Stimulated activated memory B cell treated with anti-CD40 and anti-IgM and Interleukin-4, amounts not matched to agents 10 μg/mL and 1 μg/mL and 100 μg/mL, for 72 hours (primary cell): ENCODE measurements around the gene CNN3.

Source experiments
- ATAC-seq: fragments of 150-1000 bp; cut with Tn5 transposase; 2 replicates; pipeline ENCODE4 v1.10.0; 2021
- H3K27ac Mint-ChIP-seq: one replicate; pipeline ENCODE4 v1.8.0; 2022; ENCODE audit warnings: mild to moderate bottlenecking, mixed read lengths
- H3K27me3 Mint-ChIP-seq: one replicate; pipeline ENCODE4 v1.8.0; 2022; ENCODE audit warnings: mixed read lengths
- H3K36me3 Mint-ChIP-seq: one replicate; pipeline ENCODE4 v1.8.0; 2022; ENCODE audit warnings: mixed read lengths
- H3K4me1 Mint-ChIP-seq: one replicate; pipeline ENCODE4 v1.8.0; 2022; ENCODE audit warnings: mixed read lengths
- H3K4me3 Mint-ChIP-seq: one replicate; pipeline ENCODE4 v1.8.0; 2022; ENCODE audit warnings: mild to moderate bottlenecking, moderate library complexity, mixed read lengths
- H3K9me3 Mint-ChIP-seq: one replicate; pipeline ENCODE4 v1.8.0; 2022; ENCODE audit warnings: mixed read lengths

The CNN3 gene

GRCh38 chr1:94895518-94895917 lies 31.4 kb downstream of the CNN3 start:
- Mint-ChIP-seq H3K4me1 (no peaks in the 10 kb centered on the region), H3K9me3 (no peaks in the 10 kb centered on the region), H3K27me3 (peaks cover 1% of the 10 kb centered on the region), H3K4me3 (no peak overlapping the region), H3K36me3 (no peaks in the 10 kb centered on the region), H3K27ac (no peak overlapping the region)
- no peak for ATAC-seq

DNA sequence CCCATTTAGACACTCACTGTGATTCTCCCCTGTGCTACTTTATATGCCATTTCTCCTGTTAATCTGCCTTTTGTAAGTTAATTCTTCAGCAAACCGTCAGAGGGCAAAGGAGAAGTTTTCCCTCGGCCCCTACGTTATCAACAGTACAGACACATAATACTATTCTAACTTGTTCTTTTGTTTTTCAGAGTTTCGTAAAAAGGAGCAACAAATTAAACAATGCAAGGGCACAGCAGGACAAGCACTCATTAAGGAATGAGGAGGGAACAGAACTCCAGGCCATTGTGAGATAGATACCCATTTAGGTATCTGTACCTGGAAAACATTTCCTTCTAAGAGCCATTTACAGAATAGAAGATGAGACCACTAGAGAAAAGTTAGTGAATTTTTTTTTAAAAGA lies 32.3 kb downstream of the CNN3 start:
- H3K4me3 Mint-ChIP-seq, result no peak overlapping the region
- no peak for ATAC-seq
- H3K27me3 Mint-ChIP-seq, result peaks cover 8% of the 10 kb centered on the region
- no peak overlapping the region for H3K27ac Mint-ChIP-seq
- no peaks in the 10 kb centered on the region for H3K4me1 Mint-ChIP-seq
- no peaks in the 10 kb centered on the region for H3K9me3 Mint-ChIP-seq
- no peaks in the 10 kb centered on the region for H3K36me3 Mint-ChIP-seq

GRCh38 chr1:94892604-94893254 lies 34.2 kb downstream of the CNN3 start:
- peaks cover 8% of the 10 kb centered on the region for H3K27me3 Mint-ChIP-seq
- H3K27ac Mint-ChIP-seq, result no peak overlapping the region
- H3K36me3 Mint-ChIP-seq, result no peaks in the 10 kb centered on the region
- H3K9me3 Mint-ChIP-seq, result no peaks in the 10 kb centered on the region
- no peak overlapping the region for H3K4me3 Mint-ChIP-seq
- ATAC-seq, result no peak
- no peaks in the 10 kb centered on the region for H3K4me1 Mint-ChIP-seq

DNA sequence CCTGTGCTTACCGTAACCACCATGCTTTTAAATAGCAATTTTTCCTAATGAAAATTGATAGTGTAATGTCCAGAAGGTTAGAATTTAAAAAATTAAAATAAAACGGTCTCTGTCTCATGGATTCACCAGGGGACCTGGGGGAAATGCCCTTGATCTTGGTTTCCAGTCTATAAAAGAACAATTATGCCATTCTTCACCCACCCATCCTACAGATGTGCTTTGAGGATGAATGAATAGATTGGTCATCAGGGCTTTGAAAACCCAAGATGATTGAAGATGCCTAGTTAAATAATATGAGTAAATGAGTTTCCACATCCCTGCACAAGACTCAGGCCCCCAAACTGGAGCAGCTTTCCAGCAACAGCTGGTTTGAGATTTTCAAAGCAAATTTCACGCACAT lies 38.7 kb downstream of the CNN3 start:
- Mint-ChIP-seq H3K9me3 (no peaks in the 10 kb centered on the region), H3K27ac (no peak overlapping the region), H3K4me3 (no peak overlapping the region), H3K36me3 (no peaks in the 10 kb centered on the region), H3K27me3 (peaks cover 8% of the 10 kb centered on the region), H3K4me1 (peaks cover 9% of the 10 kb centered on the region)
- no peak for ATAC-seq

- Mint-ChIP-seq H3K36me3 (no peaks in the 10 kb centered on the region), H3K9me3 (no peaks in the 10 kb centered on the region), H3K27me3 (peaks cover 8% of the 10 kb centered on the region), H3K27ac (no peak overlapping the region), H3K4me3 (no peak overlapping the region), H3K4me1 (peaks cover 12% of the 10 kb centered on the region)
- ATAC-seq, result no peak
Measured at GRCh38 chr1:94887603-94888171, 39.2 kb downstream of the CNN3 start.

DNA sequence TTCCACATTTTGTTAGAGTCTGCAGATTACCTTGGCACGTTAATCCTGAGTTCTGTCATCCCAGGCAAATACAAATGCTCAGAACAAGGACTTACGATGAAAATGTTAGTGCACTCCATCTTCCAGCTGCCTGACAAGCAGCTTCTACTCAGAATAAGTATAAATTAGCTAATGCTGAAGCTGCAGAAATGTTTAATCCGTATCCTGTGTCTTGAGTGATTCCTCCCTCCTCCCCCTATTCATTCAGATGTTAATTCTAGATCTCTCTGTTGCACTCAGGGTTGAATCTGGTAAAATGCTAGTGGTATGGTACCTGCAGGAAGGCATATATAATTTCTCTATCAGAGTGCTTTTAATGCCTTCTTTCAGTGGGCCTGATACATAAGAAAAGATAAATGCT lies 39.8 kb downstream of the CNN3 start:
- Mint-ChIP-seq H3K27me3 (peaks cover 8% of the 10 kb centered on the region), H3K36me3 (no peaks in the 10 kb centered on the region), H3K9me3 (no peaks in the 10 kb centered on the region), H3K4me1 (peaks cover 12% of the 10 kb centered on the region), H3K27ac (no peak overlapping the region), H3K4me3 (no peak overlapping the region)
- no peak for ATAC-seq

DNA sequence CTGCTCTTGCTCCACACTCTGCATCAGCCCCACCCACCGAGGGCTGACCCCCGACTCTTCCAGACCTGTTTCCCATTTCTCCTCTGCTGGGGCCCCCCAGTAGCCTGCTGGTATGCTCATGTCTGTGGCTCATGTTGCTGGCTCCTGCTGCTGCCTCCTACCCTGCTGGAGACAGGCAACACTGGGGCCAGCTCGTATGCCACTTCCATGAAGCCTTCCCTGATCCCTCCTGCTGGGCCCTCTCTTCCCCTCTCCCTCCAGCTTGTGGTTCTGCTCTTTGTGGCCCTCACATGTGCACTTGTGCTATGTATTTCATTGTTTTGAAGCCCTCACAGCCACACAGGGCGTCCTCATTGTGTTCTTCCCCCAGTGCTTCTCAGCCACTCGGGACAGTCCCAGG lies 40.5 kb downstream of the CNN3 start:
- H3K4me1 Mint-ChIP-seq, result peaks cover 12% of the 10 kb centered on the region
- H3K36me3 Mint-ChIP-seq, result no peaks in the 10 kb centered on the region
- no peak for ATAC-seq
- H3K27me3 Mint-ChIP-seq, result peaks cover 8% of the 10 kb centered on the region
- H3K4me3 Mint-ChIP-seq, result no peak overlapping the region
- H3K27ac Mint-ChIP-seq, result no peak overlapping the region
- no peaks in the 10 kb centered on the region for H3K9me3 Mint-ChIP-seq

- Mint-ChIP-seq H3K4me1 (peaks cover 12% of the 10 kb centered on the region), H3K27ac (no peak overlapping the region), H3K36me3 (no peaks in the 10 kb centered on the region), H3K4me3 (no peak overlapping the region), H3K9me3 (no peaks in the 10 kb centered on the region), H3K27me3 (no peaks in the 10 kb centered on the region)
- ATAC-seq, result no peak
Measured at GRCh38 chr1:94884507-94884906, 42.4 kb downstream of the CNN3 start.

- Mint-ChIP-seq H3K4me1 (peaks cover 12% of the 10 kb centered on the region), H3K27ac (no peak overlapping the region), H3K36me3 (no peaks in the 10 kb centered on the region), H3K4me3 (no peak overlapping the region), H3K9me3 (no peaks in the 10 kb centered on the region), H3K27me3 (no peaks in the 10 kb centered on the region)
- no peak for ATAC-seq
Measured at GRCh38 chr1:94884106-94884505, 42.8 kb downstream of the CNN3 start.

- no peak overlapping the region for H3K4me3 Mint-ChIP-seq
- no peak for ATAC-seq
- H3K9me3 Mint-ChIP-seq, result no peaks in the 10 kb centered on the region
- H3K36me3 Mint-ChIP-seq, result no peaks in the 10 kb centered on the region
- H3K27ac Mint-ChIP-seq, result peak overlapping the region; percentile 7
- peaks cover 12% of the 10 kb centered on the region for H3K4me1 Mint-ChIP-seq
- H3K27me3 Mint-ChIP-seq, result peaks cover under 1% of the 10 kb centered on the region
Measured at GRCh38 chr1:94883691-94884090, 43.2 kb downstream of the CNN3 start.

DNA sequence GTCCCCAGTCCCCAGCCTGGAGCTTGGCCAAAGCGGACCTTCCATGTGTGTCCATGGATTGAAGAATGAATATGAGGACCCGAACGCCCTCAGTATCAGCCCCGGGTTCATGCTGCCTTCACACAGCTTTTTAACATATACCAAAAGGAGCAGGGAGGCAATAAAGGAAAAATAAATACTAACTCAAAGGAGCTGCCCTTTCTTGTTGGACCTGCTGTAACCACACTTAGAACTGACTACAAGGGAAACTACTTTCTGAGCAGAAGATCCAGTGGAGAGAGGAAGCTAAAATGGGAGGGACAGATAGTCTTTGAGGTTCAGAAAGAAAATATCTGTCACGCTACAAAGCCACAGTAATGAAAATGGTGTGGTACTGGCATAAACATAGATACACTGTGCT lies 48.6 kb downstream of the CNN3 start:
- H3K4me1 Mint-ChIP-seq, result peaks cover 5% of the 10 kb centered on the region
- H3K36me3 Mint-ChIP-seq, result no peaks in the 10 kb centered on the region
- no peak overlapping the region for H3K4me3 Mint-ChIP-seq
- ATAC-seq, result no peak
- H3K27me3 Mint-ChIP-seq, result peaks cover 40% of the 10 kb centered on the region
- no peaks in the 10 kb centered on the region for H3K9me3 Mint-ChIP-seq
- H3K27ac Mint-ChIP-seq, result no peak overlapping the region

DNA sequence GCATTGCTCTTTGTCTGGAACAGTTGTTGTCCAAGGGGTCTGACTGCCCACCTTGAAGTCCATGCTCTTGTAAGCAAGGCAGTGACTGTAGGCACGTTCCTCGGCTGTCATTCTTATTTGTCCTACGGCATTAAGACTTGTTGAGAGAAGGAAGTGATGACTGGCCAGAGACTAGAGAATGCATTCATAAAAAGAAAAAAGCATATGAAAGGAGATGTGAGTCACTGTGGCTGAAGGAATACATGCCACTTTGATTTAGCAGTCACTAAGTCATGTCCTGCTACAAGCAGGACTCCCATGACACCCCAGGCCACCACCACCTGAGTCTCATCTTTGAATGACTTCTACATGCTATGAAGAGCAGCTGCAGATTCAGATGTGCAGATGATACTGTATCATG lies 50.5 kb downstream of the CNN3 start:
- H3K4me3 Mint-ChIP-seq, result no peak overlapping the region
- H3K9me3 Mint-ChIP-seq, result no peaks in the 10 kb centered on the region
- H3K27ac Mint-ChIP-seq, result no peak overlapping the region
- no peaks in the 10 kb centered on the region for H3K4me1 Mint-ChIP-seq
- no peaks in the 10 kb centered on the region for H3K36me3 Mint-ChIP-seq
- no peak for ATAC-seq
- H3K27me3 Mint-ChIP-seq, result peaks cover 41% of the 10 kb centered on the region

DNA sequence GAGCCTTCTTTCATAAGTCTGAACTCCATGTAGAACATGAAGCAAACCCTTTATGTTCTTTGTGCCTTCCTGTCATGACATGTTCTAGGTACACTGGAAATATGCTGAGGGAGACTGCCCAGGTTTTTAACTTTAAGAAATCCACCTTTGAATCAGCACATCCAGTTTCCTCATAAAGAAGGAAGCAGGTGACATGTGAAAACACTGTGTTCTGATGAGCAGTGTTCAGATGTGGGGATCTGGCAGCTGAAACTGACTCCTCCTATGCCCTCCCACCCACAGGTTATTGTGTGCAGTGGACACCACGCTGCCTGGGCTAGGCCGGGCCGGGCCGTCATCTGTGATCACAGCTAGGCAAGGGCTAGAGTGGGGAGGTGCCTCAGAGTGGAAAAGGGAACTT lies 51.1 kb downstream of the CNN3 start:
- Mint-ChIP-seq H3K4me1 (no peaks in the 10 kb centered on the region), H3K27ac (no peak overlapping the region), H3K4me3 (no peak overlapping the region), H3K27me3 (peaks cover 41% of the 10 kb centered on the region), H3K9me3 (no peaks in the 10 kb centered on the region), H3K36me3 (no peaks in the 10 kb centered on the region)
- no peak for ATAC-seq

DNA sequence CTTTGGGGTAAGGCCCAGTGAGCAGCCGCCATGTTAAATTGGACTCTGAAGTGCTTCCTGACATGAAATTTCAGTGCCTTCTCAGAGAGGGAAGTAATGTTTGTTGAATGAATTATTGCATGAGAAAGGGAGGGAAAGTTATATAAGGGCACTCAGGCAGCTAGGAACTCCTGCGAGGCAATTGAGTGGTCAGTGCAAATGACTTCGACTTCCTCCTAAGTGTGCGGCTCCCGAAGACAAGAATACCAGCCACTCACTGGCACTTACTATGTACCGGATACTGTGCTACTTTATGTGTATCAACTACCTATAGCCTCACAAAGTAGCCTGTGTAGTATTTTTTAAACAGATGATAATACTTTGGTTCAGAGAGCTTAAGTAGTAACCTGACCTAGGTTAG lies 52.5 kb downstream of the CNN3 start:
- H3K27ac Mint-ChIP-seq, result no peak overlapping the region
- peaks cover 41% of the 10 kb centered on the region for H3K27me3 Mint-ChIP-seq
- H3K4me1 Mint-ChIP-seq, result no peaks in the 10 kb centered on the region
- H3K9me3 Mint-ChIP-seq, result no peaks in the 10 kb centered on the region
- no peak overlapping the region for H3K4me3 Mint-ChIP-seq
- no peaks in the 10 kb centered on the region for H3K36me3 Mint-ChIP-seq
- ATAC-seq, result no peak

- no peaks in the 10 kb centered on the region for H3K4me1 Mint-ChIP-seq
- no peak for ATAC-seq
- H3K27ac Mint-ChIP-seq, result no peak overlapping the region
- H3K27me3 Mint-ChIP-seq, result peaks cover 41% of the 10 kb centered on the region
- H3K4me3 Mint-ChIP-seq, result no peak overlapping the region
- H3K9me3 Mint-ChIP-seq, result no peaks in the 10 kb centered on the region
- H3K36me3 Mint-ChIP-seq, result no peaks in the 10 kb centered on the region
Measured at GRCh38 chr1:94873520-94874351, 53.2 kb downstream of the CNN3 start.
